Left lobe of liver (tissue), 2 donors: ENCODE data around the gene ITGB7. TPM values are rescaled to one million over a fixed set of nuclear protein-coding genes. Genes with fewer than 3 reads are reported as not detected.

Source experiments
- ATAC-seq: fragments of 200-7000 bp; cut with Tn5 transposase; one replicate; pipeline ENCODE4 v1.9.1; 2020; ENCODE audit warnings: mild to moderate bottlenecking, moderate library complexity
- DNase-seq: peaks from one replicate; pipeline ENCODE4 v3.0.0-alpha.2; 2020; ENCODE audit warnings: low spot score
- total RNA-seq: library from RNA; stranded (reverse); gene quantifications from one replicate; pipeline ENCODE4 v1.2.1, GENCODE V29; 2021
- donor health status: DM: no; HTN: no; CAD: no; lungs with moderate emphysema.
- donor health status: DM: no; HTN: yes; CAD: no.

Gene ITGB7
- total RNA-seq, 1 donor from 2014 or later: 8.6 TPM

- DNase-seq (no peak), ATAC-seq (no peak)
These were observed 8.5 kb downstream of the ITGB7 start for GRCh38 chr12:53198486-53199110.

- ATAC-seq (peak; percentile 62), DNase-seq (no peak)
These were observed 9.9 kb downstream of the ITGB7 start for GRCh38 chr12:53197011-53197640.

GRCh38 chr12:53196486-53196885, 10.6 kb downstream of the ITGB7 start:
- ATAC-seq (no peak), DNase-seq (no peak)

GRCh38 chr12:53195516-53196420, 11.3 kb downstream of the ITGB7 start:
- no peak for ATAC-seq
- no peak for DNase-seq

GRCh38 chr12:53194973-53195372, 12.1 kb downstream of the ITGB7 start:
- no peak for DNase-seq
- ATAC-seq: no peak

- ATAC-seq (no peak), DNase-seq (no peak)
These were observed 12.9 kb downstream of the ITGB7 start for GRCh38 chr12:53193985-53194716.

- DNase-seq (no peak), ATAC-seq (no peak)
These were observed 14.0 kb downstream of the ITGB7 start for GRCh38 chr12:53193040-53193439.

GRCh38 chr12:53192531-53193021, 14.5 kb downstream of the ITGB7 start:
- no peak for ATAC-seq
- DNase-seq: no peak

- ATAC-seq (no peak), DNase-seq (no peak)
These were observed 15.0 kb downstream of the ITGB7 start for GRCh38 chr12:53191885-53192530.

GRCh38 chr12:53191096-53191884, 15.8 kb downstream of the ITGB7 start:
- ATAC-seq (no peak), DNase-seq (no peak)

GRCh38 chr12:53190108-53190729, 16.8 kb downstream of the ITGB7 start:
- peak; percentile 58 for DNase-seq
- peak; percentile 80 for ATAC-seq

- ATAC-seq (peak; percentile 56), DNase-seq (peak; percentile 55)
These were observed 19.7 kb downstream of the ITGB7 start for GRCh38 chr12:53187145-53187899.

GRCh38 chr12:53186745-53187144, 20.3 kb downstream of the ITGB7 start:
- DNase-seq (peak; percentile 30), ATAC-seq (no peak)

GRCh38 chr12:53185582-53186153, 21.4 kb downstream of the ITGB7 start:
- ATAC-seq (no peak), DNase-seq (peak; percentile 26)

GRCh38 chr12:53184828-53185227, 22.2 kb downstream of the ITGB7 start:
- DNase-seq (peak; percentile 27), ATAC-seq (no peak)

- ATAC-seq (no peak), DNase-seq (peak; percentile 11)
These were observed 24.1 kb downstream of the ITGB7 start for GRCh38 chr12:53182903-53183302.

- DNase-seq (peak; percentile 15), ATAC-seq (no peak)
These were observed 25.1 kb downstream of the ITGB7 start for GRCh38 chr12:53181935-53182334.
